ENCODE measurements around the gene SNX21.

The SNX21 gene

DNA sequence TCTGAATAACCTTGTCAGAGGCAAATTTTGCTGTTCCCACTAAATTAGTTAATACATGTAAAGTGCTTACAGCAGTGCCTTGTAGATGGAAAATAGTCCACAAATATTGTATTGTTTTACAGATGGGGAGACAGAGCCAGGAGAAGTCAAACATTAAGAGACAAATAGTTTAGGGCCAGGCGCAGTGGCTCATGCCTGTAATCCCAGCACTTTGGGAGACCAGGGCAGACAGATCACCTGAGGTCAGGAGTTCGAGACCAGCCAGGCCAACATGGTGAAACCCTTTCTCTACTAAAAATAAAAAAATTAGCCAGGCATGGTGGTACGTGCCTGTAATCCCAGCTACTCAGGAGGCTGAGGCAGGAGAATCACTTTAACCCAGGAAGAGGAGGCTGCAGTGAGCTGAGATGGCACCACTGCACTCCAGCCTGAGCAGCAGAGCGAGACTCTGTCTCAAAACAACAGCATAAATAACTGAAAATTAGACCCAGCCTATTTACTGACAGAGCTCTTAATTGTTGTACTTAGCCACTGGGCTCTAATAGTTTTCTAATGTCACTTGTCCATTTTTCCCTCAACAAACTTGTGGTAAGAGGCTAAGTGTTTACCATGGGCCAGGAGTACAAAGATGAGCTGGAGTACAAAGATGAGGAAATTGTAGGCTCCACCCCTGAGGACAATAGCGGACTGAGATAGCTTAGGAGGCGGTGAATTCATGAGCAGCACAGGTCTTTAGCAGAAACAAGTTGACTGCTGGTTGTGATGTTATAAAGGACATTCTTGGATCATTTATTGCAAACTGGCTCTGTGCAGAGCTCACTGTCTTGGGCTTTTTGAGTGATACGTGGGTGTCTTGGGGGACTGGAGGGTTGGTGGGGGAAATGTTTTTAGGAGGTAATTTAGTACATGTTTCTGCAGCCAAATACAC is 30.2 kb downstream of the SNX21 start:
- Histone ChIP-seq H3K4me3 (replicated peaks; ENCODE audit: low read depth, low read length) (no peak overlapping the region), H3K36me3 (ENCODE audit: control insufficient read depth, insufficient read depth, low read length) (no peaks in the 10 kb centered on the region), H3K27me3 (replicated peaks; ENCODE audit: control insufficient read depth, insufficient read depth, low read length) (no peaks in the 10 kb centered on the region)
- DNase-seq (ENCODE audit: extremely low read depth, insufficient read length) = no peak
- TF ChIP-seq, protein P1, sequence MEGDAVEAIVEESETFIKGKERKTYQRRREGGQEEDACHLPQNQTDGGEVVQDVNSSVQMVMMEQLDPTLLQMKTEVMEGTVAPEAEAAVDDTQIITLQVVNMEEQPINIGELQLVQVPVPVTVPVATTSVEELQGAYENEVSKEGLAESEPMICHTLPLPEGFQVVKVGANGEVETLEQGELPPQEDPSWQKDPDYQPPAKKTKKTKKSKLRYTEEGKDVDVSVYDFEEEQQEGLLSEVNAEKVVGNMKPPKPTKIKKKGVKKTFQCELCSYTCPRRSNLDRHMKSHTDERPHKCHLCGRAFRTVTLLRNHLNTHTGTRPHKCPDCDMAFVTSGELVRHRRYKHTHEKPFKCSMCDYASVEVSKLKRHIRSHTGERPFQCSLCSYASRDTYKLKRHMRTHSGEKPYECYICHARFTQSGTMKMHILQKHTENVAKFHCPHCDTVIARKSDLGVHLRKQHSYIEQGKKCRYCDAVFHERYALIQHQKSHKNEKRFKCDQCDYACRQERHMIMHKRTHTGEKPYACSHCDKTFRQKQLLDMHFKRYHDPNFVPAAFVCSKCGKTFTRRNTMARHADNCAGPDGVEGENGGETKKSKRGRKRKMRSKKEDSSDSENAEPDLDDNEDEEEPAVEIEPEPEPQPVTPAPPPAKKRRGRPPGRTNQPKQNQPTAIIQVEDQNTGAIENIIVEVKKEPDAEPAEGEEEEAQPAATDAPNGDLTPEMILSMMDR (IDR thresholded peaks at IDR 0.05; ENCODE audit: insufficient read depth, low read length, poor library complexity, severe bottlenecking) = no peak

- Histone ChIP-seq H3K36me3 (ENCODE audit: control insufficient read depth, insufficient read depth, low read length) (no peaks in the 10 kb centered on the region), H3K4me3 (replicated peaks; ENCODE audit: low read depth, low read length) (no peak overlapping the region), H3K27me3 (replicated peaks; ENCODE audit: control insufficient read depth, insufficient read depth, low read length) (no peaks in the 10 kb centered on the region)
- TF ChIP-seq, protein P1 (IDR thresholded peaks at IDR 0.05; ENCODE audit: insufficient read depth, low read length, poor library complexity, severe bottlenecking) = no peak
- DNase-seq (ENCODE audit: extremely low read depth, insufficient read length) = no peak
These were observed 32.9 kb downstream of the SNX21 start for GRCh38 chr20:45866454-45866853.

GRCh38 chr20:45867136-45867818 is 33.7 kb downstream of the SNX21 start:
- H3K4me3 ChIP-seq (replicated peaks; ENCODE audit: low read depth, low read length) = no peak overlapping the region
- no peaks in the 10 kb centered on the region for H3K27me3 ChIP-seq (replicated peaks; ENCODE audit: control insufficient read depth, insufficient read depth, low read length)
- TF ChIP-seq, protein P1 (IDR thresholded peaks at IDR 0.05; ENCODE audit: insufficient read depth, low read length, poor library complexity, severe bottlenecking) = no peak
- no peaks in the 10 kb centered on the region for H3K36me3 ChIP-seq (ENCODE audit: control insufficient read depth, insufficient read depth, low read length)
- no peak for DNase-seq (ENCODE audit: extremely low read depth, insufficient read length)

DNA sequence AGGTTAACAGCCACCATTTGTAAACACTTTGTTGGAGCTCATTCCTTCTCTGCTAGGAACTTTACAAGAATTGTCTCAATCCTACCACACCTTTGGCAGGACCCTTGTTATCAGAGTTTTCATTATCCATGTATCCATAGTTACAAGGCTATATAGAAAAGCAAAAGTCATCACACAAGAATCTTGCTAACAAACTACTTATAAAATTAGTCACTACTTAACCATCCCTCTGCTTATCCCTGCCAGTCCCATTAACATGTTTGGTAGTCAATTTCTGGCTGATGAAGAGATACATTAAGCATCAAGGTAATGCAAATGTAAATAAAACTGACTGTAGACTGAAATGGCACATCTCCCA is 34.2 kb downstream of the SNX21 start:
- DNase-seq (ENCODE audit: extremely low read depth, insufficient read length) = no peak
- no peaks in the 10 kb centered on the region; the same call in 1 of the 2 replicates for H3K36me3 ChIP-seq (ENCODE audit: control insufficient read depth, insufficient read depth, low read length)
- TF ChIP-seq, protein P1 (IDR thresholded peaks at IDR 0.05; ENCODE audit: insufficient read depth, low read length, poor library complexity, severe bottlenecking) = no peak
- no peaks in the 10 kb centered on the region for H3K27me3 ChIP-seq (replicated peaks; ENCODE audit: control insufficient read depth, insufficient read depth, low read length)
- no peak overlapping the region for H3K4me3 ChIP-seq (replicated peaks; ENCODE audit: low read depth, low read length)

DNA sequence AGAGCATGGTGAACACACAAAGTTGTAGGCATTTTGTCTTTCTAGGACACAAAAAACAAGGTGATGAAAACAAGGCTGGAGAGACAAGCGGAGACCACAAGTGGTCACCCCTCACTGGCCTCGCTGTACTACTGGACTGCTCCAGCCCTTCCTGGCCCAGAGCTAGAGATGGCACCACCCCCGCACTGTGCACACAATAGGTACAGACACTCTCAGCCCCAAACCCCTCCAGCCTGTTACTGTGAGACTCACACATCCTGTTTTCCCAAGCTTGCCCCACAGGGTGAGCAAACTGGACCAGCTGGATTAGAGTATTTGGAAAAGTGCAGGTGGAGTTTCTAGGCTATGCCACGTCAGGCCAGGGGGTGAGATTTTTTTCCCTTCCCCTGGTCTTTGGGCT is 39.0 kb downstream of the SNX21 start:
- no peaks in the 10 kb centered on the region for H3K27me3 ChIP-seq (replicated peaks; ENCODE audit: control insufficient read depth, insufficient read depth, low read length)
- H3K4me3 ChIP-seq (replicated peaks; ENCODE audit: low read depth, low read length) = no peak overlapping the region
- no peaks in the 10 kb centered on the region; the same call in none of the 2 replicates for H3K36me3 ChIP-seq (ENCODE audit: control insufficient read depth, insufficient read depth, low read length)
- TF ChIP-seq, protein P1 (IDR thresholded peaks at IDR 0.05; ENCODE audit: insufficient read depth, low read length, poor library complexity, severe bottlenecking) = no peak
- DNase-seq (ENCODE audit: extremely low read depth, insufficient read length) = no peak
